Peyer's patch (tissue), 4 donors: ENCODE results near the gene KHDC4.

ENCODE experiments used
- POLR2A ChIP-seq, 2 donors: fragments of 450-650 bp; IDR thresholded peaks; one replicate each; pipeline ENCODE4 v1.5.1; 2017; ENCODE audit warnings: antibody characterized with exemption in 2 of 2, mild to moderate bottlenecking in 2 of 2, moderate library complexity in 2 of 2
- TF ChIP-seq, protein P1 (sequence below), 6 experiments: fragments of 450-650 bp in 4 of 6; fragments of 200-600 bp in 2 of 6; sonication (generic) in 1 of 6; IDR thresholded peaks; one replicate each; pipeline ENCODE4 v1.5.1; 2017 to 2019; ENCODE audit warnings: antibody characterized with exemption in 6 of 6, mild to moderate bottlenecking in 3 of 6, moderate library complexity in 1 of 6

- TF ChIP-seq, protein P1, sequence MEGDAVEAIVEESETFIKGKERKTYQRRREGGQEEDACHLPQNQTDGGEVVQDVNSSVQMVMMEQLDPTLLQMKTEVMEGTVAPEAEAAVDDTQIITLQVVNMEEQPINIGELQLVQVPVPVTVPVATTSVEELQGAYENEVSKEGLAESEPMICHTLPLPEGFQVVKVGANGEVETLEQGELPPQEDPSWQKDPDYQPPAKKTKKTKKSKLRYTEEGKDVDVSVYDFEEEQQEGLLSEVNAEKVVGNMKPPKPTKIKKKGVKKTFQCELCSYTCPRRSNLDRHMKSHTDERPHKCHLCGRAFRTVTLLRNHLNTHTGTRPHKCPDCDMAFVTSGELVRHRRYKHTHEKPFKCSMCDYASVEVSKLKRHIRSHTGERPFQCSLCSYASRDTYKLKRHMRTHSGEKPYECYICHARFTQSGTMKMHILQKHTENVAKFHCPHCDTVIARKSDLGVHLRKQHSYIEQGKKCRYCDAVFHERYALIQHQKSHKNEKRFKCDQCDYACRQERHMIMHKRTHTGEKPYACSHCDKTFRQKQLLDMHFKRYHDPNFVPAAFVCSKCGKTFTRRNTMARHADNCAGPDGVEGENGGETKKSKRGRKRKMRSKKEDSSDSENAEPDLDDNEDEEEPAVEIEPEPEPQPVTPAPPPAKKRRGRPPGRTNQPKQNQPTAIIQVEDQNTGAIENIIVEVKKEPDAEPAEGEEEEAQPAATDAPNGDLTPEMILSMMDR (IDR thresholded peaks at IDR 0.05) = no peak
- no peak for TF ChIP-seq POLR2A (IDR thresholded peaks at IDR 0.05)
These were observed 23.2 kb upstream of the KHDC4 start for GRCh38 chr1:155957411-155957915.
